VCaP (cell line): ENCODE measurements around the gene ZNF326.

Source experiments
- H3K27ac ChIP-seq: fragments of 450-650 bp; 2 replicates; pipeline ENCODE4 v1.5.1; 2017
- CTCF ChIP-seq: fragments of 450-650 bp; conservative IDR thresholded peaks from 2 replicates; pipeline ENCODE4 v1.5.1; 2017; ENCODE audit warnings: mild to moderate bottlenecking, moderate library complexity

Gene ZNF326

DNA sequence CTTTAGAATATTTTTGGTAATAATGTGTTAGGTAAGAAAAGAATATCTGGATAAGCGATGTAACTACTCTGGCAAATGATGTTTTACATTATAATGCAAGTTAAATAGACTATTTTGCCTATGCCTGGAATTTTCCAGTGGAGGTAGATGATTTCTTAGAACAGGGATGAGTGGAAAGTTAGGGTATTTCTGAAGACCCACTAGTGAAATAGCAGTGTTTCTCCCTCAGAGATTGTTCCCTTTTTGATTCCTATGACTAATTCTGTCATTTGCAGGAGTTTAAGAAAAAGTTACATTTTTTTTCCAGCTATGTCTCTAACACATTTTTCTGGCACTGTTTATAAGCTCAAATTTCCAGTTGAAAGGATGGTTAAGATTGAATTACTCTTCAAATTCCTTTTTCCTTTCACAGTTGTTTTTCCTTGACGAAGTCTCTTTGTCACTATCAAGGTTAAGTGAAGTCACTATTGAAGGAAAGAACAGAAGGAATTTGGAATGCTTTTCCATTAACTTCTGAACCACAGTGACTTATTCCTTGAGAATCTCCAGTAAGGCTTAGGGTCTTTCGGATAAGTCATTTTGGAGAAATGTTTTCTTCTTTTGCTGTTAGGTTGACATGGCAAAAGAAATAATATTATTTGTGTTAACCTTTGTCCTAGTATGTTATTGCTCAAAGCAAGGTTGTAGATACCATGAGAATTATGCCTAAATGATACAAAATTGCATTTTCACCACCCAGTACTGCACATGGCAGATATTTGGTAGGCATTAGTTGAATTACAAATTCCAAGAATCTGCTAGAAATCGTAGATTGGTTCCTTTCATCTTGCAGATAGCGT, 42.9 kb upstream of the ZNF326 start:
- no peak for TF ChIP-seq CTCF
- no peak overlapping the region for H3K27ac ChIP-seq

- H3K27ac ChIP-seq, result no peak overlapping the region
- TF ChIP-seq CTCF, result no peak
Measured at GRCh38 chr1:89952605-89953130, 42.2 kb upstream of the ZNF326 start.

- TF ChIP-seq CTCF, result no peak
- no peak overlapping the region for H3K27ac ChIP-seq
Measured at GRCh38 chr1:89953131-89953626, 41.7 kb upstream of the ZNF326 start.

GRCh38 chr1:89953929-89954328, 41.0 kb upstream of the ZNF326 start:
- no peak overlapping the region for H3K27ac ChIP-seq
- no peak for TF ChIP-seq CTCF

- TF ChIP-seq CTCF, result no peak
- H3K27ac ChIP-seq, result no peak overlapping the region
Measured at GRCh38 chr1:89954401-89954800, 40.5 kb upstream of the ZNF326 start.

DNA sequence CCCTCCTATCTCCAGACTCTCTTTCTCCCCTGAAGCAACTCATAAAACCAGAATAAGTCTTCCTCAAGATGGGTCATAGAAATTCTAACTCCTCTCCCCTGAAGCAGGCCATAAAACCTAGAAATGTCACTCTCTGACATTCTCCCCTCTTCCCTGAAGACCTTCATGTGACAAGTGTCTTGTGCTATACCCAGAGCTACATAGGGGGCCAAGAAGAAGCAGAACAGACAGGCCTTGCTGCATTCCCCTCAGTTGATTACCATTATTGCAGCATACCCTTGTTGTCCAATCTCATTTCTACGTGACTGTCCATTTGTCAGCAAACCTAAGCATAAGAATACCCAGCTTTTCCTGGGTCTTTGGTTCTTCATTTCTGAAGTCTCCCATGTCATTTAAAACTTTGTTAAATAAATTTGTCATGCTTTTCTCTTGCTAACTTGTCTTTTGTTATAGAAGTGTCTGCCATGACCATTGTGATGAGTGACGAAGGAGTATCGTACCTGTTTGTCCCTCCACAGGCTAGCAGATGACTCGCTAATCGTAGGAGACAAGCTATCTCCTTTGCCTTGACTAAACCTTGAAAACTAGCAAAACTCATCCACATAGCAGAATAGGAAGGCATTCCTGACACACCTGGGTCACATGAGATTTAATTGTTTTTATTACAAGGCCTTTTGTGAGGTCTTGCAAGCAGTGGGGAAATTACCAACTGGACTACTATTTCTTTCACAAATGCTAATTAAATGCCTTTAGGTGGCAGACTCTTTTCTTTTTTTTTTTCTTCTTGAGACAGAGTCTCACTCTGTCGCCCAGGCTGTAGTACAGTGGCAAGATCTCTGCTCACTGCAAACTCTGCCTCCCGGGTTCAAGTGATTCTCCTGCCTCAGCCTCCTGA, 39.4 kb upstream of the ZNF326 start:
- no peak for TF ChIP-seq CTCF
- no peak overlapping the region for H3K27ac ChIP-seq

DNA sequence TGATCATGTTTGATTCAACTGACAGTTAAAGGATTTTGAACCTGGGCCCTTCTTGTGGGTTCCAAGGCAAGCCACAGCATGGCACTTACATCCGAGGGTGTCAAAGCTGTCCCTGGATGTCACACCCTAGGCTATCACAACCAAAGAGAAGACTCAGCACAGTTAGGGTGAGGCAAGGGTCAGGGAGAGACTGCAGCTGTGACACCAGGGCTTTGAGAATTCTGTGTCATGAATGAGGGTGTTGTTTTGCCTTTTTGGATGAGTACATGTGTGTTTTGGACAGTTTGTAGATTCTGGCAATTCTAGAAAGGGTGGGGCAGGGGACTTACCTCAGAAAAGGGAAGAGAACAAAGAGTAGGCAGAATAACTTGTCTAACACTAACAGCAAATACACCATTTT, 37.8 kb upstream of the ZNF326 start:
- H3K27ac ChIP-seq, result no peak overlapping the region

More for the DNA sequence above, 37.8 kb upstream of the ZNF326 start:
- no peak for TF ChIP-seq CTCF
